ENCODE measurements around the gene DOCK9. TPM values are rescaled to one million over a fixed set of nuclear protein-coding genes. Genes with fewer than 3 reads are reported as not detected.

The DOCK9 gene
- total and polyA plus RNA-seq, 9 donors: 31.0 to 75.3 (median 45.4) TPM

- 88 to 92% (median 89%) methylated on average over 22 of the region's 22 CpGs for WGBS, 3 donors
- H3K27me3 ChIP-seq: no peaks in the 10 kb centered on the region
- H3K9me3 ChIP-seq: no peaks in the 10 kb centered on the region
- H3K36me3 ChIP-seq: no peaks in the 10 kb centered on the region
- H3K27ac ChIP-seq: no peak overlapping the region
- no peak overlapping the region for H3K4me3 ChIP-seq
- intact Hi-C loops (cut with DNase I): no loop called here
- no peaks in the 10 kb centered on the region for H3K4me1 ChIP-seq (ENCODE audit: insufficient read depth)
- no peak for TF ChIP-seq EP300 (IDR thresholded peaks at IDR 0.05)
- no peak for TF ChIP-seq POLR2A (IDR thresholded peaks at IDR 0.05)
- no peak for TF ChIP-seq CTCF (IDR thresholded peaks at IDR 0.05)
- no peak for DNase-seq
Observed at GRCh38 chr13:98775844-98776598, 201.8 kb downstream of the DOCK9 start.

- intact Hi-C loops (cut with DNase I): no loop called here
- no peaks in the 10 kb centered on the region for H3K27me3 ChIP-seq
- WGBS, 3 donors: 78 to 87% (median 83%) methylated on average over 12 to 15 of the region's 15 CpGs
- H3K36me3 ChIP-seq: no peaks in the 10 kb centered on the region
- DNase-seq: no peak
- H3K4me3 ChIP-seq: no peak overlapping the region
- H3K27ac ChIP-seq: no peak overlapping the region
- TF ChIP-seq EP300 (IDR thresholded peaks at IDR 0.05): no peak
- no peak for TF ChIP-seq POLR2A (IDR thresholded peaks at IDR 0.05)
- TF ChIP-seq CTCF (IDR thresholded peaks at IDR 0.05): no peak
- no peaks in the 10 kb centered on the region for H3K4me1 ChIP-seq (ENCODE audit: insufficient read depth)
- no peaks in the 10 kb centered on the region for H3K9me3 ChIP-seq
Observed at GRCh38 chr13:98775386-98775785, 202.5 kb downstream of the DOCK9 start.

- intact Hi-C loops (cut with DNase I): no loop called here
- H3K27me3 ChIP-seq: no peaks in the 10 kb centered on the region
- no peaks in the 10 kb centered on the region for H3K9me3 ChIP-seq
- no peak overlapping the region for H3K27ac ChIP-seq
- no peak overlapping the region for H3K4me3 ChIP-seq
- H3K4me1 ChIP-seq (ENCODE audit: insufficient read depth): no peaks in the 10 kb centered on the region
- WGBS, 3 donors: 93 to 98% (median 95%) methylated on average over 9 of the region's 9 CpGs
- H3K36me3 ChIP-seq: no peaks in the 10 kb centered on the region
- no peak for DNase-seq
- TF ChIP-seq CTCF (IDR thresholded peaks at IDR 0.05) (no peak), POLR2A (IDR thresholded peaks at IDR 0.05) (no peak), EP300 (IDR thresholded peaks at IDR 0.05) (no peak)
Observed at GRCh38 chr13:98774776-98775175, 203.1 kb downstream of the DOCK9 start.

GRCh38 chr13:98773921-98774320 is 203.9 kb downstream of the DOCK9 start:
- Histone ChIP-seq H3K27me3 (no peaks in the 10 kb centered on the region), H3K4me1 (ENCODE audit: insufficient read depth) (no peaks in the 10 kb centered on the region), H3K9me3 (no peaks in the 10 kb centered on the region), H3K27ac (no peak overlapping the region), H3K36me3 (no peaks in the 10 kb centered on the region), H3K4me3 (no peak overlapping the region)
- TF ChIP-seq POLR2A (IDR thresholded peaks at IDR 0.05) (no peak), CTCF (IDR thresholded peaks at IDR 0.05) (no peak), EP300 (IDR thresholded peaks at IDR 0.05) (no peak)
- DNase-seq: peak in 1 of 5 donors; percentile 22
- intact Hi-C loops (cut with DNase I): no loop called here
- WGBS, 3 donors: 82 to 89% (median 84%) methylated on average over 14 to 20 of the region's 20 CpGs

Measured in ovary (tissue), 9 donors.